ENCODE results near the gene PRKCA. TPM values are rescaled to one million over a fixed set of nuclear protein-coding genes. Genes with fewer than 3 reads are reported as not detected.

The PRKCA gene
- total and polyA plus RNA-seq, 9 of the 15 experiments (the other 6 are each of a cell fraction or from before 2014, with no cell fraction given) = 3.2 to 33.0 (median 17.8) TPM

DNA sequence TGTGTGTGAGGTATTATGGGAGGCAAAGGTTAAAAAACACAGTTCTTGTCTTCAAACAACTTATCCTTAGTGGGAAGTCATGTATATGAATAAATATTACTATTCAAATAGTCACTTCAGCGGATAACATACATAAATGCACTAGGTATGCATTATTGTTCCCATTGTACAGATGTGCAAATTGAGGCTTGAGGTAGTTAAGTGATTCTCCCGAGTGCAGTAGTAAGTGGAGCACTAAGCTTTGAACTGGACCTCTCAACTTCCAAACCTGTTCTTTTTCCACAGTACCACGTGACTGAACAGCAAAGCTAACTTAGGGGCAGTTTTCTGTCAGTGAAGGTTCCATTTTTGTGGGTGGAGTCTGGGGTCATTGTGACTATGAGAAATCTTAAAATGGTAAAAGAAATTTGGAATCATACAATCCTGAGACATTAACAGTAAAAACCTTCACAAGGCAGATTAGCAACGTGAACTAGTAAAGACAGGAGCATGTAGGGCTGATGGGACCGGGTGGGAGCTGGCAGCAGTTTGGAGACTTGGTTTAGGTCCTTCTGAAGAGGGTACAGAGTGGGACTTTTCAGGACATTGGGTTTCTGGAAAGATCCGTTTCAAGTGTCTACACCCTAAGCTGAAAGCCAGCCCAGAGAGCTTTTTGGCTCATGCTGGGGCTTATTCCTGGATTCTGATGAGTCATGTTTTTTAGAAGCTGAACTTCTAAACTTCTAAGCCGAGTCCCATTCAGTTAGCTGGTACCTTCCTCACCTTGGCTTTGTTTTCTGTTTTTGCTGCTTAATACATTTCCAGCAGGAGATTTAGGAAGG is 204.9 kb downstream of the PRKCA start:
- peaks cover 25 to 46% of the 10 kb centered on the region in 2 experiments for H3K4me1 ChIP-seq (replicated peaks in 1 of 2; ENCODE audit: control insufficient read depth in 2 of 2, insufficient read depth in 2 of 2, low read length in 2 of 2)
- POLR2A ChIA-PET = interaction anchor here (0.6 to 1.5 kb wide), 9 partner anchors 9 to 1477 kb away, joined by 3 to 4 read pairs (median 3); no protein-coding TSS in a partner anchor
- TF ChIP-seq, protein P1, sequence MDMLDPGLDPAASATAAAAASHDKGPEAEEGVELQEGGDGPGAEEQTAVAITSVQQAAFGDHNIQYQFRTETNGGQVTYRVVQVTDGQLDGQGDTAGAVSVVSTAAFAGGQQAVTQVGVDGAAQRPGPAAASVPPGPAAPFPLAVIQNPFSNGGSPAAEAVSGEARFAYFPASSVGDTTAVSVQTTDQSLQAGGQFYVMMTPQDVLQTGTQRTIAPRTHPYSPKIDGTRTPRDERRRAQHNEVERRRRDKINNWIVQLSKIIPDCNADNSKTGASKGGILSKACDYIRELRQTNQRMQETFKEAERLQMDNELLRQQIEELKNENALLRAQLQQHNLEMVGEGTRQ (CRISPR knock-in tag; IDR thresholded peaks at IDR 0.05) = peak; percentile 75
- TF ChIP-seq, protein P2, sequence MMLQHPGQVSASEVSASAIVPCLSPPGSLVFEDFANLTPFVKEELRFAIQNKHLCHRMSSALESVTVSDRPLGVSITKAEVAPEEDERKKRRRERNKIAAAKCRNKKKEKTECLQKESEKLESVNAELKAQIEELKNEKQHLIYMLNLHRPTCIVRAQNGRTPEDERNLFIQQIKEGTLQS (IDR thresholded peaks at IDR 0.05) = peak; percentile 88
- TF ChIP-seq, protein P2 (CRISPR knock-in tag; conservative IDR thresholded peaks at IDR 0.05) = no peak
- 0 out of 2 replicates have a peak, but pooled peaks have one; percentile 15 for TF ChIP-seq NR2C1 (IDR thresholded peaks at IDR 0.05)
- 0 out of 2 replicates have a peak, but pooled peaks have one; percentile 48 for TF ChIP-seq NR2C1 (tag; IDR thresholded peaks at IDR 0.05)
- TF ChIP-seq, protein P3, sequence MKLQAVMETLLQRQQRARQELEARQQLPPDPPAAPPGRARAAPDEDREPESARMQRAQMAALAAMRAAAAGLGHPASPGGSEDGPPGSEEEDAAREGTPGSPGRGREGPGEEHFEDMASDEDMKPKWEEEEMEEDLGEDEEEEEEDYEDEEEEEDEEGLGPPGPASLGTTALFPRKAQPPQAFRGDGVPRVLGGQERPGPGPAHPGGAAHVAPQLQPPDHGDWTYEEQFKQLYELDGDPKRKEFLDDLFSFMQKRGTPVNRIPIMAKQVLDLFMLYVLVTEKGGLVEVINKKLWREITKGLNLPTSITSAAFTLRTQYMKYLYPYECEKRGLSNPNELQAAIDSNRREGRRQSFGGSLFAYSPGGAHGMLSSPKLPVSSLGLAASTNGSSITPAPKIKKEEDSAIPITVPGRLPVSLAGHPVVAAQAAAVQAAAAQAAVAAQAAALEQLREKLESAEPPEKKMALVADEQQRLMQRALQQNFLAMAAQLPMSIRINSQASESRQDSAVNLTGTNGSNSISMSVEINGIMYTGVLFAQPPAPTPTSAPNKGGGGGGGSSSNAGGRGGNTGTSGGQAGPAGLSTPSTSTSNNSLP (IDR thresholded peaks at IDR 0.05; ENCODE audit: borderline replicate concordance, low read depth, low read length) = 0 out of 2 replicates have a peak, but pooled peaks have one; percentile 10
- peak; percentile 98 for TF ChIP-seq BACH1 (tag; IDR thresholded peaks at IDR 0.05)
- TF ChIP-seq MAFK (IDR thresholded peaks at IDR 0.05; ENCODE audit: low read length) = peak; percentile 96
- peak; percentile 98 for TF ChIP-seq HDAC2 (IDR thresholded peaks at IDR 0.05)
- TF ChIP-seq EP400 (IDR thresholded peaks at IDR 0.05) = peak; percentile 44
- no peak for TF ChIP-seq RUNX1 (IDR thresholded peaks at IDR 0.05; ENCODE audit: low read depth)
- peak in 1 of 3 experiments; percentile 21 for TF ChIP-seq YY1 (IDR thresholded peaks at IDR 0.05; ENCODE audit: borderline replicate concordance in 1 of 3, control insufficient read depth in 1 of 3, extremely low read depth in 1 of 3, insufficient read depth in 3 of 3, insufficient read length in 1 of 3, insufficient replicate concordance in 2 of 3, low read depth in 1 of 3, low read length in 2 of 3)
- no peak for TF ChIP-seq ZFP36 (IDR thresholded peaks at IDR 0.05; ENCODE audit: low read depth, low read length, partially characterized antibody)
- no peak for TF ChIP-seq HMG20A (CRISPR knock-in tag; conservative IDR thresholded peaks at IDR 0.05)
- peak; percentile 33 for TF ChIP-seq CHD1 (IDR thresholded peaks at IDR 0.05; ENCODE audit: low read length)
- peak; percentile 43; the same call in 1 of the 2 replicates for TF ChIP-seq ARID1B (IDR thresholded peaks at IDR 0.05)
- 0 out of 2 replicates have a peak, but pooled peaks have one; percentile 7 for TF ChIP-seq NCOR1 (IDR thresholded peaks at IDR 0.05)
- TF ChIP-seq TCF7L2 (IDR thresholded peaks at IDR 0.05; ENCODE audit: low read depth, low read length) = no peak

More for the DNA sequence above, 204.9 kb downstream of the PRKCA start:
- H3K36me3 ChIP-seq (ENCODE audit: control insufficient read depth, insufficient read depth, low read length) = peaks cover 3% of the 10 kb centered on the region; the same call in 1 of the 3 replicates
- CTCF ChIA-PET (ENCODE audit: low intra/inter-chr PET ratio) = no interaction called here
- H3K9ac ChIP-seq (ENCODE audit: insufficient read depth in 1 of 2, low read depth in 2 of 2, low read length in 2 of 2) = peak overlapping the region; percentile 68 to 85
- peak; percentile 79 for ATAC-seq
- intact Hi-C loops (cut with micrococcal nuclease) (loop anchor here (2.0 kb wide), 2 partner anchors 57 to 203 kb away; no protein-coding TSS in a partner anchor), in situ Hi-C loops (cut with MboI) (no loop called here)
- WGBS (ENCODE audit: insufficient coverage, low coverage, missing lambda C conversion rate) = 11% methylated on average over 7 of the region's 7 CpGs
- H3K4me3 ChIP-seq = no peak overlapping the region
- H2AFZ ChIP-seq (ENCODE audit: low read depth, low read length) = peak overlapping the region; percentile 75
- no peaks in the 10 kb centered on the region for H3K27me3 ChIP-seq (ENCODE audit: control insufficient read depth in 2 of 2, insufficient read depth in 2 of 2, low read length in 2 of 2)
- H3K27ac ChIP-seq (ENCODE audit: extremely low read depth, low read depth, low read length) = peak overlapping the region; percentile 86
- DNase-seq (ENCODE audit: extremely low read depth in 1 of 4, low spot score in 3 of 4) = peak; percentile 56 to 78 (median 70)
- no peaks in the 10 kb centered on the region for H3K9me1 ChIP-seq (ENCODE audit: control insufficient read depth, insufficient read depth, low read length)
- BruUV-seq (replicated peaks) = no TSS peak
- peak overlapping the region; percentile 70 for H3K4me2 ChIP-seq (ENCODE audit: insufficient read depth, low read length)
- peaks cover 65% of the 10 kb centered on the region for H3K79me2 ChIP-seq (ENCODE audit: control insufficient read depth, insufficient read depth, low read length)
- H4K20me1 ChIP-seq (replicated peaks; ENCODE audit: control insufficient read depth, insufficient read depth, low read length) = no peaks in the 10 kb centered on the region
- peak; percentile 88 for FAIRE-seq
- no peaks in the 10 kb centered on the region for H3K9me3 ChIP-seq (replicated peaks; ENCODE audit: control insufficient read depth, insufficient read depth, low read depth, low read length)

Measured in K562 (cell line).